Aorta (tissue), 5 donors: ENCODE data around the gene BTRC. TPM values are rescaled to one million over a fixed set of nuclear protein-coding genes. Genes with fewer than 3 reads are reported as not detected.
"Not testable (repeated sequence)": the region's sequence is repeated elsewhere in the genome, so short reads cannot be mapped to it uniquely, and the experiment has no call there.

Source experiments
- ATAC-seq: fragments of 200-7000 bp; cut with Tn5 transposase; one replicate; pipeline ENCODE4 v1.9.1; 2022; ENCODE audit warnings: moderate library complexity; ENCODE audit not compliant: low FRiP score
- DNase-seq, 2 donors: peaks; one replicate each; pipeline ENCODE4 v3.0.0-alpha.2; 2020
- H3K27ac ChIP-seq, 2 donors: one replicate each; pipeline ENCODE4 v1.5.1; 2013; ENCODE audit warnings: low read length in 2 of 2, mild to moderate bottlenecking in 2 of 2, moderate library complexity in 2 of 2, control low read depth in 1 of 2, inconsistent platforms in 1 of 2, low read depth in 1 of 2
- H3K27me3 ChIP-seq, 2 donors: one replicate each; pipeline ENCODE4 v1.6.1; 2013; ENCODE audit warnings: control low read depth in 1 of 2, low read length in 1 of 2, mild to moderate bottlenecking in 1 of 2, moderate library complexity in 1 of 2; ENCODE audit not compliant: insufficient read depth in 2 of 2, control insufficient read depth in 1 of 2
- H3K36me3 ChIP-seq, 2 donors: one replicate each; pipeline ENCODE4 v1.6.1; 2013; ENCODE audit warnings: control low read depth in 1 of 2, low read length in 1 of 2, mild to moderate bottlenecking in 1 of 2; ENCODE audit not compliant: insufficient read depth in 2 of 2, control insufficient read depth in 1 of 2
- H3K4me1 ChIP-seq, 2 donors: one replicate each; pipeline ENCODE4 v1.6.1; 2013; ENCODE audit warnings: low read length in 2 of 2, control low read depth in 1 of 2, mild to moderate bottlenecking in 1 of 2, moderate library complexity in 1 of 2; ENCODE audit not compliant: insufficient read depth in 2 of 2, control insufficient read depth in 1 of 2
- H3K4me3 ChIP-seq, 2 donors: one replicate each; pipeline ENCODE4 v1.5.1; 2013; ENCODE audit warnings: low read length in 2 of 2, control low read depth in 1 of 2, mild to moderate bottlenecking in 1 of 2
- H3K9me3 ChIP-seq: one replicate; pipeline ENCODE4 v1.6.1; 2013; ENCODE audit warnings: mild to moderate bottlenecking, low read length; ENCODE audit not compliant: control insufficient read depth
- WGBS, 2 donors: extraction: QIAGEN DNeasy Blood & Tissue Kit; methylation state at CpG; one replicate each; pipeline ENCODE4 v1.1.7; 2013; 5-methylcytosine and 5-hydroxymethylcytosine counted together
- intact Hi-C, 2 donors: fragments of 100-400 bp; cut with DNase I; formaldehyde crosslinking; loops; one replicate each; pipeline versions ENCODE4 v1.14.2 to v1.15.0; 2022
- polyA plus RNA-seq, 2 donors: library from polyadenylated mRNA; stranded (reverse); fragments of 200-250 nt; gene quantifications; one replicate each; pipeline ENCODE4 v1.2.3, GENCODE V29; 2013
- total RNA-seq, 2 donors: library from RNA; stranded (reverse); fragmentation: NEBNext Ultra II Directional; extraction: Animal tissue kit (Norgen Biotek cat#: 25700); gene quantifications; one replicate each; pipeline ENCODE4 v1.2.1, GENCODE V29; 2021
- donor health status: healthy with polysubstance abuse.
- donor health status: Bipolar disorder and iron deficiency.
- donor health status: DM: no; HTN: no; CAD: no.
- donor health status: DM: no; HTN: no; CAD: no.
- donor health status: DM: yes; HTN: yes; CAD: no.

The BTRC gene
- total and polyA plus RNA-seq, 4 donors = 4.4 to 21.0 (median 10.8) TPM

- H3K4me3 ChIP-seq = no peak overlapping the region
- no peaks in the 10 kb centered on the region for H3K27me3 ChIP-seq
- DNase-seq (no peak), ATAC-seq (no peak)
- intact Hi-C loops = no loop called here
- H3K9me3 ChIP-seq = no peaks in the 10 kb centered on the region
- no peak overlapping the region for H3K27ac ChIP-seq
- no peaks in the 10 kb centered on the region for H3K36me3 ChIP-seq
- 89 to 90% methylated on average over 4 of the region's 4 CpGs for WGBS, 2 donors
- H3K4me1 ChIP-seq = no peaks in the 10 kb centered on the region
These were observed 32.9 kb upstream of the BTRC start for GRCh38 chr10:101321073-101321472.

DNA sequence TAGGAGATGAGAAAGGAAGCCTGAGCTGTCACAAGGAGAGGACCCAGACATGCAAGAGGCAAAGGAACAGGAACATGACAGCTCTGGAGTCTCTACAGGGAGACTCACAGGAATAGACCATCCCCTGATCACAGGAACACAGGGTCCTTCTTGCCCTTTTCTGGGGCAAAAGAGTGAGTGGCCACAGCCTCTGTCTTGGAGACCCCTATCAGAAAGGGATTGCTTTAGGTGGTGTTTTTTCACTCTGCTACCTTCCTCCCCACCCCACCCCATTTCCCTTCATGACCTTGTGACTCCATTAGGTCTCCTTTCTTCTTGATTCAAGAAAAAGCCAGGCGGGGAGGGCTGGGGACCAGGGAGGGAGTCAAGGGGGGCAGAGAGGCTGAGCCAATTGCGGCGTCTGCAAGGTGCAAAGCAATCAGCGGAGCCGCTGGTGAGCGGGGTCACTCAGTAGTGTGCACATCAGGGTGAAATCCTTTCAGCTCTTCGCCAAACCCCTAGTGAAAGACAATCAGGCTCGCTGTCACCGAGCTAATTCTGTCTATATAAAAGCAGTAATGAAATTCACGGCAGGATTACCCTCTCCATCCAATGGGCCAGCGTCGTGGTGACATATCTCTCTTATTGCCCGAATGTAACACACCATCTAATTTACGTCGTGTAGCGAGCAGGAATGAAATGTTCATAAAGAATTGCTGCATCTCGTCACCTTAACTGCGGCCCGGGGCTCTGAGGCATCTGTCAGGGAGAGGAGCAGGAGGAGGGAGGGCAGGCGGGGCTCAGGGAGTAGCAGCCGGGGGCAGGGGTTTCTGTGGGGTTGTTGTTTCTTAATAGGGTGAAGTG lies 31.5 kb upstream of the BTRC start:
- intact Hi-C loops = no loop called here
- H3K9me3 ChIP-seq = no peaks in the 10 kb centered on the region
- no peaks in the 10 kb centered on the region for H3K36me3 ChIP-seq
- H3K4me3 ChIP-seq = no peak overlapping the region
- no peak overlapping the region for H3K27ac ChIP-seq
- no peak for DNase-seq
- no peaks in the 10 kb centered on the region for H3K27me3 ChIP-seq
- no peaks in the 10 kb centered on the region for H3K4me1 ChIP-seq
- no peak for ATAC-seq
- WGBS, 2 donors = 58 to 68% methylated on average over 21 of the region's 21 CpGs

DNA sequence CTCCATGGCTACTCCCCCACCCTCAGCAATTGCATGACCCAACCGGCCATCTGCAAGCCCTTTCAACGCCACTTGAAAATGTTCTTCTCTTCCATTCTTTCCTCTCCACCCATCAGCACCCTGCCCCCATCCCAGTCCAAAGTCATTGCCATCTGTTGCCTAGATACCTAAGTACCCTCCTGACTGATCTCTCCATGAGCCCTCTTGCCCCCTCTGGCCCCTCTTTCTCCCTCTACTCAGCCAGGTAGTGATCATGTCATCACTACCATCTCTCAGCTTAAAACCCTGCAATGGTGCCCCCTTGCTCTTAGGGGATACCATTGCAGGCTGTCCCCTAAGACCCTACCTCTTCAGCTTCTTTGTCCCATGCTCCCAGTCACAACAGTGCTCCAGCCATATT lies 30.5 kb upstream of the BTRC start:
- H3K27me3 ChIP-seq = no peaks in the 10 kb centered on the region
- H3K4me1 ChIP-seq = no peaks in the 10 kb centered on the region
- ATAC-seq (no peak), DNase-seq (no peak)
- WGBS, 2 donors = 69 to 88% methylated on average over 2 of the region's 2 CpGs
- H3K36me3 ChIP-seq = no peaks in the 10 kb centered on the region
- no peaks in the 10 kb centered on the region for H3K9me3 ChIP-seq
- no peak overlapping the region for H3K4me3 ChIP-seq
- intact Hi-C loops = no loop called here
- no peak overlapping the region for H3K27ac ChIP-seq

DNA sequence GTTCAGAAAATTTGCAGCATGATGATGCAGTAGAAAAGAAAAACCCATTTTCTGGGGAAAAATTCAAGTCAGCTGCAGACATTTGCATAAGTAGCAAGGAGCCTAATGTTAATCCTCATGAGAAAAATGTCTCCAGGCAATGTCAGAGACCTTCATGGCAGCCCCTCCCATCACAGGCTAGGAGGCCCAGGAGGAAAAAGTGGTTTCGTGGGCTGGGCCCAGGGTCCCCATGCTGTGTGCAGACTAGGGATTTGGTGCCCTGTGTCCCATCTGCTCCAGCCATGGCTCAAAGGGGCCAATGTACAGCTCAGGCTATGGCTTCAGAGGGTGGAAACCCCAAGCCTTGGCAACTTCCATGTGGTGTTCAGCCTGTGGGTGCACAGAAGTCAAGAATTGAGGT lies 26.5 kb upstream of the BTRC start:
- H3K36me3 ChIP-seq, H3K9me3 ChIP-seq, H3K27ac ChIP-seq, H3K4me3 ChIP-seq, DNase-seq, ATAC-seq, H3K4me1 ChIP-seq, H3K27me3 ChIP-seq, intact Hi-C loops: not testable (repeated sequence)
- WGBS, 2 donors = 93 to 96% methylated on average over 1 of the region's 1 CpG

- WGBS, 2 donors = 88 to 91% methylated on average over 3 of the region's 3 CpGs
- DNase-seq = no peak
- Histone ChIP-seq H3K36me3 (no peaks in the 10 kb centered on the region), H3K27ac (no peak overlapping the region), H3K4me1 (no peaks in the 10 kb centered on the region), H3K9me3 (no peaks in the 10 kb centered on the region), H3K4me3 (no peak overlapping the region), H3K27me3 (no peaks in the 10 kb centered on the region)
- ATAC-seq = no peak
- intact Hi-C loops = no loop called here
These were observed 24.5 kb upstream of the BTRC start for GRCh38 chr10:101329341-101330032.

DNA sequence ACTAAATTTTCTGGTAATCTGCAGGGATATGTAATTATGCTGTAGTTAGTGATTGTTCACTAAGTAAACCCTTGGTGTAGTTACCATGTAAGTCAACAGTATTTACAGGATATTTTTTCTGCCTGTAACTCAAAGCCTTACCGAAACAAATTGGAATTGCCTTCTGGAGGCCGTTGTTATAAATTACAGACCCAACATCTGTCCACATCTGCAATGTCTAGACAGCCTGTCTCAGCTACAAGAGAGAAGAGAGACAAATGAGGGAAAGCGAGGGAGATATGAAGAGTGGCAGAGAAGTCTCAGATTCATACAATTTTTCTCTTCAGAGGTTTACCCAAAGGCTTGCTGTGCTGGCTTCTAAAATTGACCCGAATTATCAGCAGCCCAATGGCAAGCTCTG lies 23.7 kb upstream of the BTRC start:
- 71 to 81% methylated on average over 4 of the region's 4 CpGs for WGBS, 2 donors
- Histone ChIP-seq H3K9me3 (no peaks in the 10 kb centered on the region), H3K36me3 (no peaks in the 10 kb centered on the region), H3K27ac (no peak overlapping the region), H3K27me3 (no peaks in the 10 kb centered on the region), H3K4me3 (no peak overlapping the region), H3K4me1 (no peaks in the 10 kb centered on the region)
- DNase-seq = no peak
- intact Hi-C loops = no loop called here
- ATAC-seq = no peak

DNA sequence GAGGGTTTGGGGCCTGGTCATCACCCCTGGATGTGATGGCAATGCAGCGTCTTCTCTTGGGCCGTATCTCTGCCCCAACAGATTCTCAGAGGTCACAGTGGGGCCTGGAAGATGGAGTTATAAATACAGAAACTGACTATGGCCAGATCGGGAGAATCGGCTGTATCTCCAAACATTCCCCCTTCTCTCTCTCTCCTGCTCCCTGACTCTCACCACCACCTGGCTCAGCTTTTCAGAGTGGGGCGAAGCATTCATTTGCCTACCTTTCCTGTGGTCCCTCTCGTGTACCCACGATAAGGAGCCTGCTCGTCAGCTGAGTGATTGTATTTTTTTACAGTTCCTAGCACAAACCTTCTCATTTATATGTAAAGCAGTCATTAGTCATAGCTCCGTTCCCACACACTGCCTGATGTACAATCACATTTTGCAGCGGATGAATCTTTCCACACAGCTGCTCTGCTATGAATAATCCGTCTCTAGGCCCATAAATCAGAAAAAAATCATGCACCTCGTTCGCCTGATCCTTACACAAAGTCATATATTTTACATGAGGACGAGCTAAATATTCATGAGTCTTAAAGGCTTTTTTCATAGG lies 23.2 kb upstream of the BTRC start:
- Histone ChIP-seq H3K27ac (no peak overlapping the region), H3K4me3 (no peak overlapping the region), H3K9me3 (no peaks in the 10 kb centered on the region), H3K27me3 (no peaks in the 10 kb centered on the region), H3K36me3 (no peaks in the 10 kb centered on the region), H3K4me1 (no peaks in the 10 kb centered on the region)
- 60 to 69% methylated on average over 14 of the region's 14 CpGs for WGBS, 2 donors
- intact Hi-C loops = no loop called here
- DNase-seq (no peak), ATAC-seq (no peak)

- Histone ChIP-seq H3K4me1 (no peaks in the 10 kb centered on the region), H3K27ac (no peak overlapping the region), H3K36me3 (no peaks in the 10 kb centered on the region), H3K27me3 (no peaks in the 10 kb centered on the region), H3K9me3 (no peaks in the 10 kb centered on the region), H3K4me3 (no peak overlapping the region)
- ATAC-seq (no peak), DNase-seq (no peak)
- 59 to 78% methylated on average over 2 of the region's 2 CpGs for WGBS, 2 donors
- intact Hi-C loops = no loop called here
These were observed 22.0 kb upstream of the BTRC start for GRCh38 chr10:101331956-101332355.
